ENCODE results near the gene APOE. TPM values are rescaled to one million over a fixed set of nuclear protein-coding genes. Genes with fewer than 3 reads are reported as not detected.
"Not testable (repeated sequence)": the region's sequence is repeated elsewhere in the genome, so short reads cannot be mapped to it uniquely, and the experiment has no call there.

APOE gene
- 225 and 263 TPM in 2 replicates for total RNA-seq (2014; rRNA removed; shearing (Covaris generic))
- 269 and 331 TPM in 2 replicates for polyA plus RNA-seq (2015; cell fraction: cytosol; rRNA removed)
- polyA plus RNA-seq (2015; cell fraction: nucleus; rRNA removed), result 16.0 and 25.8 TPM in 2 replicates

DNA sequence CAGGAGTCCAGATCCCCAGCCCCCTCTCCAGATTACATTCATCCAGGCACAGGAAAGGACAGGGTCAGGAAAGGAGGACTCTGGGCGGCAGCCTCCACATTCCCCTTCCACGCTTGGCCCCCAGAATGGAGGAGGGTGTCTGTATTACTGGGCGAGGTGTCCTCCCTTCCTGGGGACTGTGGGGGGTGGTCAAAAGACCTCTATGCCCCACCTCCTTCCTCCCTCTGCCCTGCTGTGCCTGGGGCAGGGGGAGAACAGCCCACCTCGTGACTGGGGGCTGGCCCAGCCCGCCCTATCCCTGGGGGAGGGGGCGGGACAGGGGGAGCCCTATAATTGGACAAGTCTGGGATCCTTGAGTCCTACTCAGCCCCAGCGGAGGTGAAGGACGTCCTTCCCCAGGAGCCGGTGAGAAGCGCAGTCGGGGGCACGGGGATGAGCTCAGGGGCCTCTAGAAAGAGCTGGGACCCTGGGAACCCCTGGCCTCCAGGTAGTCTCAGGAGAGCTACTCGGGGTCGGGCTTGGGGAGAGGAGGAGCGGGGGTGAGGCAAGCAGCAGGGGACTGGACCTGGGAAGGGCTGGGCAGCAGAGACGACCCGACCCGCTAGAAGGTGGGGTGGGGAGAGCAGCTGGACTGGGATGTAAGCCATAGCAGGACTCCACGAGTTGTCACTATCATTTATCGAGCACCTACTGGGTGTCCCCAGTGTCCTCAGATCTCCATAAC is at the start of gene APOE:
Gene APOE (plus strand): TSS at position 360 of the 724 bp plus-strand sequence. CDS start 829 bp downstream, outside the sequence.
- in situ Hi-C loops (cut with HindIII; ENCODE audit: low pct_unique_long_range_greater_than_20kb, low sequenced_read_pairs), result no loop called here
- DNase-seq (ENCODE audit: low read depth, low spot score), result peak; percentile 56

- in situ Hi-C loops (cut with HindIII; ENCODE audit: low pct_unique_long_range_greater_than_20kb, low sequenced_read_pairs), result no loop called here
- DNase-seq (ENCODE audit: low read depth, low spot score), result no peak
Measured at GRCh38 chr19:44856421-44857083, 49.0 kb upstream of the APOE start.

DNA sequence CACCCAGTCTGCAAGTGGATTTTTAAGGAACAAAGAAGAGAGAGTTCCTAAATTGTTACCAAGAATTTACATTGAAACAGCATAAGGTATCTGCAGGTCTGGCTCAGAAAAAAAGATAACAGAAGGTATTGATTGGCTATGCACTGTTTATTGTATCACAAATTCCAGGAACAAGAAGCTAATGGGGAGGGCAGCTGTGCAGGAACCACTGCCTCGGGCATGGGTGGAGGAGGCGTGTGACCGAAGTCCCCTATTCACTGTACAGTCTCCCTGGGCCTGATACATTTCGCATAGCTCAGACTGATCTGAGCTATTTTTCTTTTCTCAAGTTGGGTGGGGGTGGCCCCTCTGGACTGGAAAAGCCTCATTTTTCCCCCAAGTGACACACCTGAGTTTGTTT is 47.8 kb upstream of the APOE start:
- in situ Hi-C loops (cut with HindIII; ENCODE audit: low pct_unique_long_range_greater_than_20kb, low sequenced_read_pairs), result no loop called here
- DNase-seq (ENCODE audit: low read depth, low spot score), result no peak

DNA sequence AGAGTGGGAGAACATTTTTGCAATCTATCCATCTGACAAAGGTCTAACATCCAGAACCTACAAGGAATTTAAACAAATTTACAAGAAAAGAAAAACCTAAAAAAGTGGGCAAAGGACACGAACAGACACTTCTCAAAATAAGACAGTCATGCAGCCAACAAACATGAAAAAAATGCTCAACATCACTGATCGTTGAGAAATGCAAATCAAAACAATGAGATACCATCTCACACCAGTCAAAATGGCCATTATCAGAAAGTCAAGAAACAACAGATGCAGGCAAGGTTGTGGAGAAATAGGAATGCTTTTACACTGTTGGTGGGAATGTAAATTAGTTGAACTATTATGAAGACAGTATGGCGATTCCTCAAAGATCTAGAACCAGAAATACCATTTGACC is 44.0 kb upstream of the APOE start:
- DNase-seq (ENCODE audit: low read depth, low spot score); in situ Hi-C loops (cut with HindIII; ENCODE audit: low pct_unique_long_range_greater_than_20kb, low sequenced_read_pairs): not testable (repeated sequence)

DNA sequence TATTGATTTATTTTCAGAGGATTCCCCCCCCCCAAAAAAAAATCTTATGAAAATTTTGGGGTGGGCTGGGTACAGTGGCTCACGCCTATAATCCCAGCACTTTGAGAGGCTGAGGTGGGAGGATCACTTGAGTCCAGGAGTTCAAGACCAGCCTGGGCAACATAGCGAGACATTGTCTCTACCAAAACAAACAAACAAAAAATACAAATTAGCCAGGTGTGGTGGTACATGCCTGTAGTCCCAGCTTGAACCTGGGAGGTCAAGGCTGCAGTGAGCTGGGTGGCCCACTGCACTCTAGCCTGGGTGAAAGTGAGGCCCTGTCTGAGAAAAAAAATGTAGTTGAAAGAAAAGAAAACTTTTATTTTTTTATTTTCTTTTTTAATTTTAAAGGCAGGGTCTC is 41.6 kb upstream of the APOE start:
- in situ Hi-C loops (cut with HindIII; ENCODE audit: low pct_unique_long_range_greater_than_20kb, low sequenced_read_pairs), result no loop called here
- no peak for DNase-seq (ENCODE audit: low read depth, low spot score)

GRCh38 chr19:44865196-44865767 is 40.3 kb upstream of the APOE start:
- no peak for DNase-seq (ENCODE audit: low read depth, low spot score)
- in situ Hi-C loops (cut with HindIII; ENCODE audit: low pct_unique_long_range_greater_than_20kb, low sequenced_read_pairs), result no loop called here

DNA sequence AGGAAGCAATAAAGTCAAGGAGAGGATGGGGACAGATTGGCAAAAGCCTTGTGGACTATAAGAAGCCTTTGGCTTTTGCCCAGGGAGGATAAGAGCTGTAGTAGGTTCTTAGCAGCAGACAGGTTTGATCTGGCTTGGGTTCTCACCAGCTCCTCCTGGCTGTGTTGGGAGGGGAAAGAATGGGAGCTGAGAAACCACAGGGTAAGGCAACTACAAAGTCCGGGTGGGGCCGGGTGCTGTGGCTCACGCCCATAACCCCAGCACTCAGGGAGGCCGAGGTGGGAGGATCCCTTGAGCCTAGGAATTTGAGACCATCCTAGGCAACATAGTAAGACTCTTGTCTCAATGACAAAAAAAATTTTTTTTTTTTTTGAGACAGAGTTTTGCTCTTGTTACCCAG is 38.9 kb upstream of the APOE start:
- in situ Hi-C loops (cut with HindIII; ENCODE audit: low pct_unique_long_range_greater_than_20kb, low sequenced_read_pairs), result no loop called here
- DNase-seq (ENCODE audit: low read depth, low spot score), result no peak

- DNase-seq (ENCODE audit: low read depth, low spot score), result no peak
- in situ Hi-C loops (cut with HindIII; ENCODE audit: low pct_unique_long_range_greater_than_20kb, low sequenced_read_pairs), result no loop called here
Measured at GRCh38 chr19:44867578-44867977, 38.0 kb upstream of the APOE start.

DNA sequence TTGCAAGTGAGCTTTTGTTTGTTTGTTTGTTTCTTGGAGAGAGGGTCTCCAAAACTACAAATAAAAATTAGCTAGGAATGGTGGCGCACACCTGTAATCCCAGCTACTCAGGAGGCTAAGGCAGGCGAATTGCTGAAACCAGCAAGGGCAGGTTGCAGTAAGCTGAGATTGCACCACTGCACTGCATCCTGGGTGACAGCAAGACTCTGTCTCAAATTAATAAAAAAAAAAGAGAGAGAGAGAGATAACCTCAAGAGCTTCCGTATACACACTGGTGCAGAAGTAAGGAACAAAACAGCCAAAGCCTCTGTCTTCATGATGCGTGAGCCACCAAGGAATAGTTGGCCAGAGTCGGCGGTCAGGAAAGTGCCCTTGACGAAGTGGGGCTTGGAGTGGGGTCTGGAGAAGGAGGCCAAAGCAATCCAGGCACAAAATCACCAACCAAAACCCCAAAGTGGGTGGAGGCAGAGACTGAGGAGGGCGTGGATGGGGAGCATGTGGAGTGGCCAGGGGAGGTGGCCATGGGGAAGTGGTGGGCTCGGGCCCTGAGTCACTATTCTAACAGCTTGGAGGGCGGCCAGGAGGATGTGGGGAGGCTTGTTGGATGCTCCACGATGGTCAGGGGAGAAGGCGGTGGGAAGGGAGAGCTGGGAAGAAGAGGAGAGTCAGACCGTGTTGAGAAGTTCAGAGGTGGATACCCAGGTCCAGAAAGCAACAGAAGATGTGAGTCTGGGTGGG is 35.7 kb upstream of the APOE start:
- DNase-seq (ENCODE audit: low read depth, low spot score), result no peak
- in situ Hi-C loops (cut with HindIII; ENCODE audit: low pct_unique_long_range_greater_than_20kb, low sequenced_read_pairs), result no loop called here

DNA sequence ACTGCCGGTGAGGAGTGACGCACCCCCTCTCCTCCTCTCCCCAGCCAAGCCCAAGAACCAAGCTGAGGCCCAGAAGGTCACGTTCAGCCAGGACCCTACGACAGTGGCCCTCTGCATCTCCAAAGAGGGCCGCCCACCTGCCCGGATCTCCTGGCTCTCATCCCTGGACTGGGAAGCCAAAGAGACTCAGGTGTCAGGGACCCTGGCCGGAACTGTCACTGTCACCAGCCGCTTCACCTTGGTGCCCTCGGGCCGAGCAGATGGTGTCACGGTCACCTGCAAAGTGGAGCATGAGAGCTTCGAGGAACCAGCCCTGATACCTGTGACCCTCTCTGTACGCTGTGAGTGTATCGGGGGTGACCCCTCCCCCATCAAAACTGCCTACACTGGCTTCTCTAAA is 33.8 kb upstream of the APOE start:
- in situ Hi-C loops (cut with HindIII; ENCODE audit: low pct_unique_long_range_greater_than_20kb, low sequenced_read_pairs), result no loop called here

GRCh38 chr19:44872661-44873060 is 32.9 kb upstream of the APOE start:
- in situ Hi-C loops (cut with HindIII; ENCODE audit: low pct_unique_long_range_greater_than_20kb, low sequenced_read_pairs), result no loop called here
- no peak for DNase-seq (ENCODE audit: low read depth, low spot score)

More for the DNA sequence above, 33.8 kb upstream of the APOE start:
- DNase-seq (ENCODE audit: low read depth, low spot score), result no peak

DNA sequence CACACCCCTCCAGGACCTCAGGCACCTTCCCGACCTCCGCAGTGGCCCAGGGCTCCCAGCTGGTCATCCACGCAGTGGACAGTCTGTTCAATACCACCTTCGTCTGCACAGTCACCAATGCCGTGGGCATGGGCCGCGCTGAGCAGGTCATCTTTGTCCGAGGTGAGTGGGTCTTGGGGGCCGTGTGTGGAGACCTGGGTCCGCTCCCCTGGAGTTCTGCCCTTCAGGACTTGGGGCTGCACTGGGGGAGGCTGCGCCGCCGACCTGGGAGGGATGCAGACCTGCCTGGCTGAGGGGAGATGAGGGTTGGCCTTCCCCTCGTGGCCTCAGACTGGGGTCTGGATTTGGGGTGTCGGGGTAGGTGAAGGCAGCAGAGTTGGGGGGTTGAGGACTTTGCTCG is 31.3 kb upstream of the APOE start:
- in situ Hi-C loops (cut with HindIII; ENCODE audit: low pct_unique_long_range_greater_than_20kb, low sequenced_read_pairs), result no loop called here
- DNase-seq (ENCODE audit: low read depth, low spot score), result no peak

GRCh38 chr19:44875666-44876451 is 29.7 kb upstream of the APOE start:
- DNase-seq (ENCODE audit: low read depth, low spot score), result no peak

GRCh38 chr19:44876930-44877535 is 28.6 kb upstream of the APOE start:
- DNase-seq (ENCODE audit: low read depth, low spot score), result no peak
- in situ Hi-C loops (cut with HindIII; ENCODE audit: low pct_unique_long_range_greater_than_20kb, low sequenced_read_pairs), result no loop called here

More at GRCh38 chr19:44875666-44876451, 29.7 kb upstream of the APOE start:
- in situ Hi-C loops (cut with HindIII; ENCODE audit: low pct_unique_long_range_greater_than_20kb, low sequenced_read_pairs), result no loop called here

- in situ Hi-C loops (cut with HindIII; ENCODE audit: low pct_unique_long_range_greater_than_20kb, low sequenced_read_pairs), result no loop called here
- no peak for DNase-seq (ENCODE audit: low read depth, low spot score)
Measured at GRCh38 chr19:44878120-44878865, 27.3 kb upstream of the APOE start.

DNA sequence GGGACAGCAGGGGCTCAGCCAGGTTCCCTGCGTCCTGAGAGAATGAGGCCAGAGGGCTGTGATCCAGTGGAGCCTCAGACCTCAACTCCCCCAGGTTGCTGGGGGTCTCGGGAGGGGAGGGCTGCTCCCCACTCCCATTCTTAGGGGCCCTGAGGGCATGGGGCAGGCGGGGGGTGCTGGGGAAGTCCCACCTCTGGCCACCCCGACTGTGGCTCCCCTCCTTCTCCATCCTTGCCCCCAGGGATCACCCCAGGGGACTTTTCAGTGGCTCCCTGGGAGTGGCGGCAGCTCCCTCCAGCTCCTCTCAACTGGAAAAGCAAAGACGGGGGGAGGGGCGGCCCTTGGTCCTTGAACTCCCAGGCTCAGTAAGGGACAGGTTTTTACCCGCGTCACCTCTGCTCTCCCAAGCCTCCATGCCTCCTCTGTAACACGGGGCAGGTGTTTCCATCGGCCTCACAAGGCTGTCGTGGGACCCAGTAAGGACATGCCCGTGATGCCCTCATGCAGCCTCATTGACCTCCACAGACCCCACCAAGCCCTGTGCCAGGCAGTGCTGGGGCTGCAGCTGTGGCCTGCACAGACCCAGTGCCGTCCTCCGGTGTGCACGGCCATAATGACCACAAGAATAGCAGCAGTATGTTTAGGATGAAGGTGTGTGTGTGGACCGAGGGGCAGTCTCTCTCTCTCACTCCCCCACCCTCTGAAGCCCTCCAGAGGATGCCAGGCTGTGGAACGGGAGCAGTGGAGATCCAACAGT is 26.1 kb upstream of the APOE start:
- in situ Hi-C loops (cut with HindIII; ENCODE audit: low pct_unique_long_range_greater_than_20kb, low sequenced_read_pairs), result no loop called here
- DNase-seq (ENCODE audit: low read depth, low spot score), result no peak
